ENCODE data around the gene NBPF20. TPM values are rescaled to one million over a fixed set of nuclear protein-coding genes. Genes with fewer than 3 reads are reported as not detected.
"Not testable (repeated sequence)": the region's sequence is repeated elsewhere in the genome, so short reads cannot be mapped to it uniquely, and the experiment has no call there.

Gene NBPF20, protein sequence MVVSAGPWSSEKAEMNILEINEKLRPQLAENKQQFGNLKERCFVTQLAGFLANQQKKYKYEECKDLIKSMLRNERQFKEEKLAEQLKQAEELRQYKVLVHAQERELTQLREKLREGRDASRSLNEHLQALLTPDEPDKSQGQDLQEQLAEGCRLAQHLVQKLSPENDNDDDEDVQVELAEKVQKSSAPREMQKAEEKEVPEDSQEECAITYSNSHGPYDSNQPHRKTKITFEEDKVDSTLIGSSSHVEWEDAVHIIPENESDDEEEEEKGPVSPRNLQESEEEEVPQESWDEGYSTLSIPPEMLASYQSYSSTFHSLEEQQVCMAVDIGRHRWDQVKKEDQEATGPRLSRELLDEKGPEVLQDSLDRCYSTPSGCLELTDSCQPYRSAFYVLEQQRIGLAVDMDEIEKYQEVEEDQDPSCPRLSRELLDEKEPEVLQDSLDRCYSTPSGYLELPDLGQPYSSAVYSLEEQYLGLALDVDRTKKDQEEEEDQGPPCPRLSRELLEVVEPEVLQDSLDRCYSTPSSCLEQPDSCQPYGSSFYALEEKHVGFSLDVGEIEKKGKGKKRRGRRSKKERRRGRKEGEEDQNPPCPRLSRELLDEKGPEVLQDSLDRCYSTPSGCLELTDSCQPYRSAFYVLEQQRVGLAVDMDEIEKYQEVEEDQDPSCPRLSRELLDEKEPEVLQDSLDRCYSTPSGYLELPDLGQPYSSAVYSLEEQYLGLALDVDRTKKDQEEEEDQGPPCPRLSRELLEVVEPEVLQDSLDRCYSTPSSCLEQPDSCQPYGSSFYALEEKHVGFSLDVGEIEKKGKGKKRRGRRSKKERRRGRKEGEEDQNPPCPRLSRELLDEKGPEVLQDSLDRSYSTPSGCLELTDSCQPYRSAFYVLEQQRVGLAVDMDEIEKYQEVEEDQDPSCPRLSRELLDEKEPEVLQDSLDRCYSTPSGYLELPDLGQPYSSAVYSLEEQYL (N-terminal part only)
- total RNA-seq = 0.54 TPM

GRCh38 chr1:145425436-145426029 is at the start of gene NBPF20:
Gene NBPF20 (minus strand): TSS chr1:145425603. CDS start chr1:145405272, 20,331 bp downstream.
- peak; percentile 48 to 66 (median 48) for DNase-seq (ENCODE audit: low read depth in 2 of 3, low spot score in 2 of 3)

DNA sequence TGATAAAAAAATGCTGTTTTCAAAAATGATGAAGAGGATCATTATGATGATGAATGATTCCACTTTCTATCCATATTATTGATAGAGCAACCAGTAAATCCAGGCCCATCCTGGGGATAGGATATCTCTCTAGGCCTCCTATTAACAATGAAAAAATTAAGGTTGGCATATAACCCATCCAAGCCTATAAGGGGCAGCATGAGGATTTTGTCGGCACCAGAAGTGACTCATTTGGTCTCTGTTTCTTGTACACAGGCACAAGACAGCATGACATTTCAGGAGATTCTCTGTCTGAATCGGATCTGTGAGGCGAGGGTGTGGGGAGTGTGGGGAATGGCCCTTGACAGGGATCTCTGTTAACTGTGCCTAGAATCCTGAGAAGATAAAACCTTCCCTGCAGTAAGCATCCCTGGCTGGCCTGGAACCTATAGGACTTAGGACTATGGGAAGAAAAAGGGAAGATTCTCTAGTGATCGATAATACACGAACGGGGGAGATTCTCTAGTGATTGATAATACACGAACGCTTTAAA is 49.5 kb upstream of the NBPF20 start:
- not testable (repeated sequence) for DNase-seq (ENCODE audit: low read depth in 2 of 3, low spot score in 2 of 3)

DNA sequence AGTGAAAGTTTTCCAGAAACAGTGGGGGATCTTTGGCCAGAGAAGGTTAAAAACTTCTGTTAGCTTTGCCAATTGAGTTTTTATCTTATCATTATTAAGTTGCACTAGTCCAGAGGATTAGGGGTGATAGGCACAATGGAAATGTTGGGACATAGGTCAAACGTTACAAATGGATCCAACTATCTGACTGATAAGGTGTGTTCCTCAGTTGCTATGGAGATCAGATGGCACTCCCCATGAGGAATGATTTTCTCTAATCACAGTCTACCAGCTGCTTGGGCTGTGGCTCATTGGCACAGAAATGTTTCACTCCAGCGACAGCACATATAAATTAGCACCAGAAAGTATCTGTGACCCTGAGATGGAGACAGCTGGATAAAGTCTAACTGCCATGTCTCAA is 47.3 kb upstream of the NBPF20 start:
- DNase-seq (ENCODE audit: low read depth in 2 of 3, low spot score in 2 of 3) = not testable (repeated sequence)

GRCh38 chr1:145471365-145471764 is 46.0 kb upstream of the NBPF20 start:
- not testable (repeated sequence) for DNase-seq (ENCODE audit: low read depth in 2 of 3, low spot score in 2 of 3)

DNA sequence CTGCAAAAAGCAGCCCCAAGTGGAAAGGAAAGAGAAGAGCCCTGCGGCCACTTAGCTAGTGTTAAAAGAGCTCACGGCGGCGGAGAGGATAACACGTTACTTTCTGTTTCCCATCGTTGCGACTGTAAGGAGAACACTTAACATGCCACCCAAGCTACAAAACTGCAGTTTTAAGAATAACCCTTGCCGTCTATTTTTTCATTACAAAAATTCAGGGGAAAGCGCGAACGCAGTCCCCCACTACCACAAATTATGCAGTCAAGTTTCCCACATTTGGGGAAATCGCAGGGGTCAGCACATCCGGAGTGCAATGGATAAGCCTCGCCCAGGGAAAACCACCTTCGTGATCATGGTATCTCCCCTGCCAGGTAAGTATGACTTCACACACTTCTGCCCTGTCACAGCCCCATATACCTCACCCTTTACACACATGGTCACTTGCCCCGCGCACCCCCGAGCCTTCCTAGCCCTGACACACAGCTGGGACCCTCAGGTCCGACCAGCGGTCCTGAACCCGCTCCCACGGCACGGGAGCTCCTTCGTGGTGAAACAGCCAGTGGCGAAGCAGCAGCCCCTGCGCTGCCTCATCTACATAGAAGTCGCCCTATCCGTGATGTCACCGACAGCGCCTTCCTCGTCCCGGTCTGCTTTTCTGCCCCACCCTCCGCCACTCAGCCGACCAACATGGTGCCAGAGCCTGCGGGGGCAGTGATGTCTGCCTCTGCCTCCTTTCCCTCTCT is 40.2 kb upstream of the NBPF20 start:
- DNase-seq (ENCODE audit: low read depth in 2 of 3, low spot score in 2 of 3) = peak; percentile 49 to 91 (median 67)

DNA sequence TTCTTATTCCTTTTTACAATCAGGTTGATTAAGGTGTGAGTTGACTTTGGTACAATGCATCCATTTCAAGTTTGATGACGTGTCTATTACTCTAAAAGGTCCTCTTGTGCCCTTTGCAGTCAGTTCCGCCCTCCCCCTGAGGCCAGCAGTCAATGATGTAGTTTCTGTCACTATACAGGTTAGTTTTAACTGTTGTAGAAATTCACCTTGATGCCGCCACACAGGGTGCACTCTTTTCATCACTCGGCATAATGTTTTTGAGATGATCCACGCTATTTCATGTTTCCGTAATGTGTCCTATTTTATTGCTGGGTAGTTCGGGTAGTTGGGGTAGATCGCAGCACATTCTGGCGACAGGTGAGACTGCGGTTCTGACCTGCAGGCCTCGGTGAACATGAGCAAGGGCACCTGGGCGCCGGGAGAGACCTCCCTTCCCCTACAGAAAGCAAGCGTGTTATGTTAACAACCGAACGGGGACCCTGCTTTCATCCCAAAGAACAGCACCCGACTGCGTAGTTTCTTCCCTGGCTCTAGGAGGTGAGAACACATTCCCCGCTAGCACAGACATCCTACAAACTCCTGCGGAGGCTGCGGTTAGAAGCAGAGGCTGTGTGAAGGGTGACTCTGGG is 39.4 kb upstream of the NBPF20 start:
- DNase-seq (ENCODE audit: low read depth in 2 of 3, low spot score in 2 of 3) = not testable (repeated sequence)

GRCh38 chr1:145464017-145464416 is 38.6 kb upstream of the NBPF20 start:
- not testable (repeated sequence) for DNase-seq (ENCODE audit: low read depth in 2 of 3, low spot score in 2 of 3)

DNA sequence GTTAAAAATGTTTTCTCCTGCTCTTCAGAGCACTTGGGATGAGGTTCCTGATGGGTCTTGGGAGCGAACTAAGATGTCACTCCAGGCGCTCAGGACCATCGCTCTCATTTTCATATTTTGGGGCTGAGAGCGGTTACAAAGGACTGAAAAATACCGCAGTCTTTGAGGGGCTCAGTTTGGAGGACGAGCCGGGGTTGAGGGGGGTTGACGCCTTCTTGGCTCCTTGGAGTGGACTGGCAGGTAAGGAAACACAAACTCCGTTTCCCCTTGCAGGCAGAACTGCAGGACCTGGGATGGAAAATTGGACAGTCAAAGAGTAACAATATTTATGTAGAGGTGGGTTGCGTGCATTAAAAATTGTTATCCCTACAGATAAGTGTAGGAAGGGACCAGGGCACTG is 35.3 kb upstream of the NBPF20 start:
- not testable (repeated sequence) for DNase-seq (ENCODE audit: low read depth in 2 of 3, low spot score in 2 of 3)

GRCh38 chr1:145460048-145460447 is 34.6 kb upstream of the NBPF20 start:
- DNase-seq (ENCODE audit: low read depth in 2 of 3, low spot score in 2 of 3) = not testable (repeated sequence)

GRCh38 chr1:145459591-145459990 is 34.2 kb upstream of the NBPF20 start:
- not testable (repeated sequence) for DNase-seq (ENCODE audit: low read depth in 2 of 3, low spot score in 2 of 3)

- not testable (repeated sequence) for DNase-seq (ENCODE audit: low read depth in 2 of 3, low spot score in 2 of 3)
These were observed 33.7 kb upstream of the NBPF20 start for GRCh38 chr1:145459063-145459462.

- DNase-seq (ENCODE audit: low read depth in 2 of 3, low spot score in 2 of 3) = not testable (repeated sequence)
These were observed 29.4 kb upstream of the NBPF20 start for GRCh38 chr1:145454824-145455177.

- DNase-seq (ENCODE audit: low read depth in 2 of 3, low spot score in 2 of 3) = not testable (repeated sequence)
These were observed 28.7 kb upstream of the NBPF20 start for GRCh38 chr1:145453873-145454823.

DNA sequence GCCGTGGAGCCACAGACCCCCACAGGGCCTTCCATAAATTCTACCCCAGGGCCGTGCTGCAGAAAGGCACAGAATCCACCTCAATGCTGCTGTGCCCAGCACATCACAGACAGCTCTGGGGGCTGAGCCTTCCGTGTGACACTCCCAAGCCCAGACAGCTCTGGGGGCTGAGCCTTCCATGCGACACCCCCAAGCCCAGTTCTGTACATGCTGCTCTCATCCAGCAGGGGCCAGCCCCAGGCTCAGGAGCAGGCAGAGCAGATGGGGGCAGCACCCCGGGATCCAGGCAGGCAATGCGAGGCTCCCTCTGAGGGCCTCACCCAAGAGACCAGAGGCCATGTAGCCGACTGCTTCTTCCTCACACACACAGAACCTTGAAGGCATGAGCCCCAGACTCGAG is 27.1 kb upstream of the NBPF20 start:
- DNase-seq (ENCODE audit: low read depth in 2 of 3, low spot score in 2 of 3) = not testable (repeated sequence)

- DNase-seq (ENCODE audit: low read depth in 2 of 3, low spot score in 2 of 3) = peak in 2 of 3 donors; percentile 9 to 45
These were observed 26.5 kb upstream of the NBPF20 start for GRCh38 chr1:145451914-145452313.

DNA sequence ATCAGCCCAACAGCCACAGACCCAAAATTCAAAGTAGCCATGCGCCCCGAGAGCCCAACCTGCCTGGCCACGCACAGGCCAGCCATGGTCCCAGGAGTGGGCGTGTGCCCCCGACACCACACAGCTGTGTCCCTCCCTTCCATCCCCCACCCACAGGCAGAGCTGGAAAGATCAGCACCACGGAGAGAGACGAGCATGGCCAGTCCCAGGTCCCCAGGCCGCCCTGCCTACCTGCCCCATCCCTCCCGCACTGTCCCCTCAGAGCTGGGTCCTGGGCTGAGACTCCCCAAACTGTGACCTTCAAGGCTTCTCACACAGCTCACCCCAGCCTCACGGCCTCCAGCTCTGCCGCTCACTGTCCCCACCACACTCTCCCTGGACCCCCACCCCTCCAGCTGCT is 19.8 kb upstream of the NBPF20 start:
- not testable (repeated sequence) for DNase-seq (ENCODE audit: low read depth in 2 of 3, low spot score in 2 of 3)

- DNase-seq (ENCODE audit: low read depth in 2 of 3, low spot score in 2 of 3) = not testable (repeated sequence)
These were observed 16.9 kb upstream of the NBPF20 start for GRCh38 chr1:145442340-145442739.
